Islet precursor cell (in vitro differentiated cells): ENCODE data around the gene PTPRE.

Experiments
- DNase-seq: peaks from one replicate; pipeline ENCODE4 v3.0.0-alpha.2; 2018

The PTPRE gene

DNA sequence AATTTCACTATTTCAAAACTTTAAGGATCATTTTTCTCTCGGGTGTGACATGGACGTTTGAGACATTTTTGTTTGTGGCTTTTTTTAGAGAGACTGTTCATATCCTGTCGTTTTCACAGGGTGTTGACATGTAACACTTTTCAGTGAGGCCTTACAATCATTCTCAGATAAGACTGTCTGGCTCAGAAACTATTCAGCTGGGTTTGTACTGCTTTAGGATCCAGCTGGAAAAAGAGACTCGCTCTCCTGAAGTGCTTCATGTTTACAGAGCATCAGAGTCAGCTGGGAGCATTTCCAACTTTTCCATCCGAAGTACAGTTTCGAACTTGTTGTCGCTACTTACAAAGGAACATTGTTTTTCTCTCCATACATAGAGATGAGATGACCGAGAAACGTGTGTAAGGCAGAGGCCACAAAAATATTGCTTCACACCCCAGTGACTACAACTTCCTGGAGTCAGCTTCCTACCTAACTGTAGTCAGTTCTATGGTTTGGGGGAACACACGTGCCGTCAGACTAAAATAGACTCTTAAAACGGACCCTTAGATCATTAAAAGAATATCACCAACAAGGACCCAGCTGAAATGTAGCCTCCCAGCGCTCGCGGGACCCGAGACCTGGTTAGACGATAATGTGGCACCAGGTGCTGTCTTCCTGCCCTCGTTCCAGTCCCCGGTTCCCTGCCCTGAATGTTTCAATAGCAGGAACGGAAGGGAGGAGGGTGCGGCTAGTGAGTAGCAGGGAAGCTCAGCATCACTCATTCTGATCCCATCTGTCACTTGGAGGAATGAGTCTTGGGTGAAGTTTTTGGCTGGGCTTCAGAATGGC lies 141.3 kb downstream of the PTPRE start:
- no peak for DNase-seq

- no peak for DNase-seq
Observed at GRCh38 chr10:128048819-128049210, 141.9 kb downstream of the PTPRE start.

GRCh38 chr10:128049226-128050120 lies 142.6 kb downstream of the PTPRE start:
- DNase-seq: peak; percentile 94

DNA sequence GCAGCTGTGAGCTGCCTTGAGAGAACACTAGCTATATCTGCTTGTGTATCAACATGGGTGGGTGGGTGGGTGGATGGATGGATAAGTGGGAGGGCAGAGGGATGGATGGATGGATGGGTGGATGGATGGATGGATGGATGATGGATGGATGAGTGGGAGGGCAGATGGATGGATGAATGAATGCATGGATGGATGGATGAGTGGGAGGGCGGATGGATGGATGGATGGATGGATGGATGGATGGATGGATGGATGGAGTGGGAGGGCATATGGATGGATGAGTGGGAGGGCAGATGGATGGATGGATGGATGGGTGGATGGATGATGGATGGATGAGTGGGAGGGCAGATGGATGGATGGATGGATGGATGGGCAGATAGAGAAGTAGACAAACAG lies 143.2 kb downstream of the PTPRE start:
- DNase-seq: no peak

GRCh38 chr10:128050936-128051335 lies 144.0 kb downstream of the PTPRE start:
- DNase-seq: no peak

GRCh38 chr10:128051548-128051947 lies 144.6 kb downstream of the PTPRE start:
- DNase-seq: no peak

DNA sequence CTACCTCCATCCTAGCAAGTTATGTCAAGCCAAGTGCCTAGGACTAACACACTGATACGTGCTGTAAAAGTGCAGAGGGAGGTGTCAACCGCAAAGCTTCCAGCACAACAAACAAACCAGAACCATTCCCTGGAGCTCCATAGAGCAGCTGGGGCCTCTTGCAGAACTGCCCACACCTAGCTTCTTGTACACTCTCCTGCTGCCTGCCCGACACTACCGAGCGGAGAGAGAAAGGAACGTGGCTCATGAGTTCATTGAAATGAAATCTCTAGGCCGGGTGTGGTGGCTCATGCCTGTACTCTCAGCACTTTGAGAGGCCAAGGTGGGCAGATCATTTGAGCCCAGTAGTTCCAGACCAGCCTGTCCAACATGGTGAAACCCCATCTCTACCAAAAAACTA lies 145.8 kb downstream of the PTPRE start:
- DNase-seq: no peak

DNA sequence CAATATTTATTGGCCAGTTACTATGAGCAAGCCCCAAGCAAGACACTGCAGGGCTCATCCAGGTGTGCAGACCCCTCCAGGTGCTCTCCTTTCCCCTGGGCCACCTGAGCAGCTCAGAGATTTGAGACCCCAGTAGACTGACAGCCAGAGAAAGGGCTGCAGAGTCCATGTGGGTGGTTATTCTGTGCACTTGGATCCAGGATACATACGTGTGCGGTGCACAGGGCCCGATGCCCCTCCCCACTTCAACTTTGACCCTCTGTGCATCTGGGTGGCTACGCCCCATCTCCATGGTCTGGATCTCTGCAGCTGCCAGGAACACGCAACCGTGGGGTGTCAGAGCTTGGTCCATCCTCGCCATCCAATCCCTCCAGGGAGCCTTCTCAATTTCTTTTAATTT lies 146.5 kb downstream of the PTPRE start:
- DNase-seq: no peak

GRCh38 chr10:128054163-128054970 lies 147.5 kb downstream of the PTPRE start:
- no peak for DNase-seq

- DNase-seq: no peak
Observed at GRCh38 chr10:128055061-128055868, 148.4 kb downstream of the PTPRE start.

DNA sequence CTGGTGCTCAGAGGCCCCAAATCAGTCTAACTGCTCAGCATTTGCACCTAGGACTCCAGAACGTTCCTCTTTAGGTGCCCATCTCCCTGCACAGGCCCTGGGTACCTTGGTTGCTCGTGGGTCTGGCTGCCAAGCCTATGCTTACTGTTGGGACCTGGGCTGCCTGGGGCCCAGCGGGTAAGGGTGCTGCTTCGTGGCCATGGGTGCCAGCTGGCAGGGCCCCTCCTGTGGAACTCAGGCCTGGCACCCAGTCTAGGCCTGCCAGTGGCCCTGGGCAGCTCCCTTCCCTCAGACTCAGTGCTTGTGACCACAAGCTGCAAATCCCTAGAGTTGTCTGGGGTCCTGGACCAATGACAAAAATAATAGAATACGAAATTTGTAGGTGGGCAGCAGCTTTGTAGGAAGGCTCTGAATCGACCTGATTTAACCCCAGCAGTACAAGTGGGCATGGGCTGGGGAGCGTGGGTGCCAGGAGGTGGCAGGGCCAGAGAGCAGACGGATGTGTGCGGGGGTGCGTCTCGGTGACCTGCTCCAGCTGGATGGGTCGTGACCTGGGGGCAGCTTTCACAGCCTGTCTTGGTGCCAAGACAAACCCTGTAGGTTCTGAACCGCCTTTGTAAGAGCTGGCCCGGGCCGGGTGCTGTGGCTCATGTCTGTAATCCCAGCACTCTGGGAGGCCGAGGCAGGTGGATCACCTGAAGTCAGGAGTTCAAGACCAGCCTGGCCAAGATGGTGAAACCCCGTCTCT lies 149.6 kb downstream of the PTPRE start:
- DNase-seq: no peak

- DNase-seq: no peak
Observed at GRCh38 chr10:128058106-128058749, 151.3 kb downstream of the PTPRE start.

DNA sequence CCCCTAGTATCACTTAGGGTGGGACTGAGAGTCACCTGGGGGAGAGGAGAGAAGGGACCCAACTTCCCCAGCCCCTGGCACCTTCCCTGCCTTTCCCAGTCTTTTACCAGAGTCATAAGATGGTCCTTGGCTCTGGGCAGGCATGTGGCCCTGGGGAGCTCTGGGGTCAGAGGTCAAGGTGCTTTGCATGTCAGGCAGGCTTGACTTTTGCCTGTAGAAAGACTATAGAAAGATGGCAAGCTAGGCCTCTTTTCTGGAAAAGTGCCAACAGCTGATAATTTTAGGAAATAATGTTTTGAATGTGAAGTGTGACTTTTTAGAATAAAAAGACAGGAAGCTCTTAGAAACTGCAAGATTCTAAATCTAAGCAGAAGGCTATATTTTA lies 151.8 kb downstream of the PTPRE start:
- no peak for DNase-seq

DNA sequence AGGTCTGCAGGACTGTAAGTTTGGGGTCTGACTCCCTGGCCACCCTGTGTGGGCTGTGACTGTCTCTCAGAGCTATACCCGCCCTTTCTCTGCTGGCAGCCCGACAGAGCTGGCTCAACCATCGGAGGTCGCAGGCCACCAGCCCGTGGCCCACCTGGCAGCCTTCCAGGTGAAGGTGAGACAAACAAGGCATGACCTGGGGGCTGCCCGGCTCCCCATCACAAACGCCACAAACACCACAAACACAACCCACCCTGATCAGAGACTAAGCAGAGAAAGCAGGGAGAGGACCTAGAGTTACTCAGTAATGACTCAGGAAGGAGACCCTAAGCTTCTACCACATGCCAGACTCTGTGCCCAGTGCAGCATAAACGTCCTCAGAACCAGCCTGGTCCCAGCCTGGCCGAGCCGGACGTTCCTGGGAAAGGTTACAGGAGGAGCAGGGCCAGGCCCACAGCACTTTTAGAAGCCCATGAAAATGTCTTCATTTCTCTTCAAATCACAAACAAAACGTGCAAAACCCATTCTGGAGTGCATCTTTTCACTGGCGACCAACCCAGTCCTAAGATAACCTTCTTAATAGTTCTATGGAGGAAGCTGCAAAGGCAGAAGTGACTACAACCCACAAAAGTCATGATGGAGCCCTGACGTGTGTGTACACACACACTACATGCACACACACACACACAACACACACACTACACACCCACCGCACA lies 152.5 kb downstream of the PTPRE start:
- DNase-seq: no peak

- no peak for DNase-seq
Observed at GRCh38 chr10:128059982-128060293, 153.0 kb downstream of the PTPRE start.

- DNase-seq: no peak
Observed at GRCh38 chr10:128060341-128061250, 153.7 kb downstream of the PTPRE start.

DNA sequence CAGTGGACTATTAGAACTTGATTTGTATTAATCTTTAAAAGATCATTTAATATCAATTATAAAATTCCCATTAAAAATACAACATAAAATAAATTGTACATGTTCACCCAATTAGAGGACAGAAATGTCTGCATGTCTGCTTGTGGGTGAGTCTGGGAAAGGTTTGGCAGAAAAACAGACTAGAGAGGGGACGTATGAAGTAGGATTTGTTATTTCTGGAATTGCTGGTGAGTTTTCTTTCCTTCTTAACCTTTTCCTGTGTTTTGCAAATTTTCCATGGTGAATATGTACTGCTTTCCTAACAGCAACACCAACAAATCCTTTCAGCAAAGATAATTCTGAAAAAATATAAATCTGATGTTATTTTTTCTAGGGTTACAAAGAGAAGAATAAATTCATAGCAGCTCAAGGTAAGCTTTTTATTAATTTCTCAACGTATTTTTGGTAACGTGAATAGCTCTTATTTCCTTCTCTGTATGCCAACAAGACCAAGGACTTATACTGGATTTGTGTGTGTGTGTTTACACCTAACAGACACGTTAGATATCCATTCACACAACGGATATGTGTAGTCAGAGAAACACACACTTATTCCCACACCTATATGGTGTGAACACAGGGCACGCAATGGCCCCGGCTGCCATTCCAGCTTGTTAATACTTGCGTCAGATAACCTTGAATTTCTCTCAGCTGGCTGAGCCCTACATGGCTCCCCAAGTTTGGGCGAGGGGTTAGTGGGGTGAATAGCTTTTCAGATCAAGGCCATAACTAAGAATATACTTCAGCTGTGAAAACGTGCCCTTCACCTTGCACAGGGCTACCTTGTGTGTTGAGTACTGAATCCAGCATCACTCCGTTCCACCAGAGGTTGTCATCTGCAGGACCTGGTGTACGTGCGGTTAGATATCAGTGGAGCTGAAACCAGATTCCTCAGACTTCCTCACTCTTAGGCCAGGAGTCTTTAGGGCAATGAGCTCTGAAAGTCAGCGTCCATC lies 154.7 kb downstream of the PTPRE start:
- DNase-seq: no peak

GRCh38 chr10:128062331-128062880 lies 155.5 kb downstream of the PTPRE start:
- peak; percentile 84 for DNase-seq
